Right lobe of liver (tissue), 4 donors: ENCODE results near the gene SMIM5.

Source experiments
- CTCF ChIP-seq, 4 donors: fragments of 200-600 bp in 3 of 4; fragments of 450-650 bp in 1 of 4; IDR thresholded peaks; one replicate each; pipeline versions ENCODE4 v1.5.1 to v1.8.0; 2016 to 2022; ENCODE audit warnings: antibody characterized with exemption in 4 of 4, mild to moderate bottlenecking in 2 of 4
- POLR2A ChIP-seq: fragments of 450-650 bp; IDR thresholded peaks from one replicate; pipeline ENCODE4 v1.6.1; 2017; ENCODE audit warnings: antibody characterized with exemption, mild to moderate bottlenecking
- donor health status: DM: no; HTN: no; CAD: no.
- donor health status: DM: no; HTN: no; CAD: no.
- donor health status: DM: no; HTN: yes; CAD: no.

- TF ChIP-seq CTCF (IDR thresholded peaks at IDR 0.05) (no peak), POLR2A (no peak)
Measured at GRCh38 chr17:75596320-75597087, 36.7 kb upstream of the SMIM5 start.
